T-cell (primary cell): ENCODE data around the gene KDM1B. TPM values are rescaled to one million over a fixed set of nuclear protein-coding genes. Genes with fewer than 3 reads are reported as not detected.

Experiments used
- ATAC-seq, 4 experiments: fragments of 200-7000 bp in 3 of 4; fragments of 150-1000 bp in 1 of 4; cut with Tn5 transposase; replicated peaks in 1 of 4; 1 replicate in 3 of 4; 2 replicates in 1 of 4; pipeline ENCODE4 v1.10.0; 2021; ENCODE audit warnings: moderate library complexity in 3 of 4, mild to moderate bottlenecking in 2 of 4, moderate number of reproducible peaks in 1 of 4
- CTCF ChIA-PET, 2 donors: fragments of 300-600 bp; sonication (Branson Sonifier 250); formaldehyde crosslinking; loops; one replicate each; lab custom pipeline; 2022; ENCODE audit warnings: antibody characterized with exemption in 2 of 2; lab: Charles Lee
- POLR2A ChIA-PET, 2 donors: fragments of 300-600 bp; sonication (Branson Sonifier 250); formaldehyde crosslinking; loops; one replicate each; lab custom pipeline; 2022; ENCODE audit warnings: antibody characterized with exemption in 2 of 2; lab: Charles Lee
- DNase-seq, 35 experiments: peaks; one replicate each; pipeline versions ENCODE4 v3.0.0 to v3.0.0-alpha.2; 2013 to 2023
- H3K27ac ChIP-seq: one replicate; pipeline ENCODE4 v1.5.1; 2013; ENCODE audit warnings: low read length
- H3K27me3 ChIP-seq, 2 experiments: replicated peaks in 1 of 2; 1 replicate in 1 of 2; 2 replicates in 1 of 2; pipeline versions ENCODE4 v1.6.1 to v1.7.0; 2013; ENCODE audit warnings: low read length in 1 of 2, mixed read lengths in 1 of 2; ENCODE audit not compliant: control insufficient read depth in 2 of 2, insufficient read depth in 2 of 2; ENCODE audit errors: extremely low read depth in 1 of 2
- H3K36me3 ChIP-seq, 2 donors: 1 replicate in 1 of 2; 2 replicates in 1 of 2; pipeline versions ENCODE4 v1.6.1 to v1.7.0; 2013; ENCODE audit warnings: low read length in 1 of 2; ENCODE audit not compliant: control insufficient read depth in 2 of 2, insufficient read depth in 1 of 2; ENCODE audit errors: extremely low read depth in 1 of 2
- H3K4me1 ChIP-seq, 2 experiments: 1 replicate in 1 of 2; 2 replicates in 1 of 2; pipeline versions ENCODE4 v1.6.1 to v1.7.0; 2013; ENCODE audit warnings: low read length in 2 of 2, mixed read lengths in 1 of 2; ENCODE audit not compliant: insufficient read depth in 2 of 2, control insufficient read depth in 1 of 2; ENCODE audit errors: extremely low read depth in 1 of 2
- H3K4me3 ChIP-seq, 2 donors: 1 replicate in 1 of 2; 2 replicates in 1 of 2; pipeline versions ENCODE4 v1.5.1 to v1.7.0; 2013; ENCODE audit warnings: mild to moderate bottlenecking in 2 of 2, low read length in 1 of 2, moderate library complexity in 1 of 2; ENCODE audit not compliant: control insufficient read depth in 1 of 2; ENCODE audit errors: extremely low read depth in 1 of 2
- H3K9me3 ChIP-seq: 2 replicates; pipeline ENCODE4 v1.7.0; 2013
- H3K27ac Mint-ChIP-seq, 2 donors: one replicate each; pipeline ENCODE4 v1.8.0; 2020 to 2021; ENCODE audit warnings: mild to moderate bottlenecking in 2 of 2, mixed read lengths in 2 of 2
- H3K27me3 Mint-ChIP-seq, 2 donors: one replicate each; pipeline ENCODE4 v1.8.0; 2021 to 2022; ENCODE audit warnings: mixed read lengths in 2 of 2
- H3K36me3 Mint-ChIP-seq: one replicate; pipeline ENCODE4 v1.8.0; 2021; ENCODE audit warnings: mixed read lengths
- H3K4me1 Mint-ChIP-seq, 3 donors: one replicate each; pipeline ENCODE4 v1.8.0; 2020 to 2022; ENCODE audit warnings: mixed read lengths in 3 of 3, mild to moderate bottlenecking in 1 of 3
- H3K4me3 Mint-ChIP-seq, 3 donors: one replicate each; pipeline ENCODE4 v1.8.0; 2020 to 2022; ENCODE audit warnings: mild to moderate bottlenecking in 3 of 3, mixed read lengths in 3 of 3, moderate library complexity in 3 of 3
- H3K9me3 Mint-ChIP-seq, 3 donors: one replicate each; pipeline ENCODE4 v1.8.0; 2020 to 2022; ENCODE audit warnings: mixed read lengths in 3 of 3
- WGBS: methylation state at CpG from one replicate; pipeline ENCODE4 v1.1.5; 2013; ENCODE audit warnings: missing lambda C conversion rate; ENCODE audit not compliant: insufficient coverage; 5-methylcytosine and 5-hydroxymethylcytosine counted together
- total RNA-seq, 35 experiments: library from RNA in 6 of 35; stranded (reverse) in 6 of 35; fragments of 120-200 nt in 1 of 35; gene quantifications; one replicate each; pipeline versions ENCODE4 v1.2.1 to v1.2.4 and lab custom pipeline; 2013 to 2026

KDM1B gene
- total RNA-seq, 5 donors from 2014 or later (not counting 1 experiment from before 2014, with no cell fraction given), result 9.0 to 10.7 (median 10.4) TPM

GRCh38 chr6:18182568-18182967 is 27.3 kb downstream of the KDM1B start:
- POLR2A ChIA-PET, result no interaction called here
- Histone ChIP-seq H3K4me1 (no peaks in the 10 kb centered on the region), H3K4me3 (no peak overlapping the region), H3K36me3 (peaks cover 0 to 12% of the 10 kb centered on the region in 2 donors), H3K9me3 (no peaks in the 10 kb centered on the region), H3K27ac (no peak overlapping the region), H3K27me3 (no peaks in the 10 kb centered on the region)
- no peak overlapping the region for H3K4me3 Mint-ChIP-seq
- ATAC-seq, result no peak
- no CpG with 5 or more reads among the region's 4 CpGs for WGBS
- no peaks in the 10 kb centered on the region for H3K27me3 Mint-ChIP-seq
- H3K27ac Mint-ChIP-seq, result no peak overlapping the region
- no peaks in the 10 kb centered on the region for H3K9me3 Mint-ChIP-seq
- H3K4me1 Mint-ChIP-seq, result peaks cover 0 to 6% (median 2%) of the 10 kb centered on the region in 3 donors
- CTCF ChIA-PET, result interaction anchor here in 1 of 2 donors (0.6 kb wide), 1 partner anchor 449 kb away, joined by 3 read pairs; no protein-coding TSS in a partner anchor
- no peak for DNase-seq
- peaks cover 61% of the 10 kb centered on the region for H3K36me3 Mint-ChIP-seq

GRCh38 chr6:18183766-18184165 is 28.5 kb downstream of the KDM1B start:
- Mint-ChIP-seq H3K9me3 (no peaks in the 10 kb centered on the region), H3K36me3 (peaks cover 61% of the 10 kb centered on the region), H3K4me1 (peaks cover 0 to 5% (median 2%) of the 10 kb centered on the region in 3 donors), H3K4me3 (no peak overlapping the region), H3K27me3 (no peaks in the 10 kb centered on the region), H3K27ac (no peak overlapping the region)
- Histone ChIP-seq H3K9me3 (no peaks in the 10 kb centered on the region), H3K27ac (no peak overlapping the region), H3K27me3 (no peaks in the 10 kb centered on the region), H3K36me3 (peaks cover 0 to 12% of the 10 kb centered on the region in 2 donors), H3K4me3 (no peak overlapping the region), H3K4me1 (no peaks in the 10 kb centered on the region)
- 100% methylated on average over 2 of the region's 4 CpGs for WGBS
- no peak for ATAC-seq
- CTCF ChIA-PET, result no interaction called here
- DNase-seq, result no peak
- POLR2A ChIA-PET, result no interaction called here

GRCh38 chr6:18185624-18186023 is 30.4 kb downstream of the KDM1B start:
- peaks cover 0 to 12% of the 10 kb centered on the region in 2 donors for H3K36me3 ChIP-seq
- POLR2A ChIA-PET, result interaction anchor here in 1 of 2 donors (0.5 kb wide), 1 partner anchor 53 kb away, joined by 5 read pairs; no protein-coding TSS in a partner anchor
- CTCF ChIA-PET, result interaction anchor here in 1 of 2 donors (0.5 kb wide), 1 partner anchor 508 kb away, joined by 6 read pairs; no protein-coding TSS in a partner anchor
- H3K9me3 ChIP-seq, result no peaks in the 10 kb centered on the region
- Mint-ChIP-seq H3K9me3 (no peaks in the 10 kb centered on the region), H3K4me3 (no peak overlapping the region), H3K36me3 (peaks cover 55% of the 10 kb centered on the region), H3K4me1 (no peaks in the 10 kb centered on the region), H3K27me3 (no peaks in the 10 kb centered on the region), H3K27ac (no peak overlapping the region)
- H3K27me3 ChIP-seq, result no peaks in the 10 kb centered on the region
- no peak for ATAC-seq
- WGBS, result no CpG with 5 or more reads among the region's 1 CpG
- DNase-seq, result no peak
- no peak overlapping the region for H3K27ac ChIP-seq
- H3K4me1 ChIP-seq, result no peaks in the 10 kb centered on the region
- H3K4me3 ChIP-seq, result no peak overlapping the region

- Histone ChIP-seq H3K4me3 (no peak overlapping the region), H3K4me1 (no peaks in the 10 kb centered on the region), H3K9me3 (no peaks in the 10 kb centered on the region), H3K27ac (no peak overlapping the region), H3K36me3 (peaks cover 0 to 14% of the 10 kb centered on the region in 2 donors), H3K27me3 (no peaks in the 10 kb centered on the region)
- DNase-seq (no peak), ATAC-seq (no peak)
- no peaks in the 10 kb centered on the region for H3K4me1 Mint-ChIP-seq
- H3K9me3 Mint-ChIP-seq, result no peaks in the 10 kb centered on the region
- 78% methylated on average over 2 of the region's 2 CpGs for WGBS
- no peak overlapping the region for H3K27ac Mint-ChIP-seq
- no peaks in the 10 kb centered on the region for H3K27me3 Mint-ChIP-seq
- peaks cover 52% of the 10 kb centered on the region for H3K36me3 Mint-ChIP-seq
- CTCF ChIA-PET, result interaction anchor here in 1 of 2 donors (0.5 kb wide), 1 partner anchor 508 kb away, joined by 6 read pairs; no protein-coding TSS in a partner anchor
- no peak overlapping the region for H3K4me3 Mint-ChIP-seq
- POLR2A ChIA-PET, result interaction anchor here in 1 of 2 donors (0.5 kb wide), 1 partner anchor 53 kb away, joined by 5 read pairs; no protein-coding TSS in a partner anchor
Measured at GRCh38 chr6:18186033-18186432, 30.8 kb downstream of the KDM1B start.

- Mint-ChIP-seq H3K4me3 (no peak overlapping the region), H3K4me1 (no peaks in the 10 kb centered on the region), H3K27me3 (no peaks in the 10 kb centered on the region), H3K27ac (no peak overlapping the region), H3K36me3 (peaks cover 56% of the 10 kb centered on the region), H3K9me3 (no peaks in the 10 kb centered on the region)
- H3K27ac ChIP-seq, result no peak overlapping the region
- H3K4me1 ChIP-seq, result no peaks in the 10 kb centered on the region
- no peak for DNase-seq
- H3K27me3 ChIP-seq, result no peaks in the 10 kb centered on the region
- no peaks in the 10 kb centered on the region for H3K9me3 ChIP-seq
- WGBS, result 86% methylated on average over 1 of the region's 4 CpGs
- no peak for ATAC-seq
- ChIA-PET POLR2A (no interaction called here), CTCF (no interaction called here)
- no peak overlapping the region for H3K4me3 ChIP-seq
- H3K36me3 ChIP-seq, result peaks cover 0 to 21% of the 10 kb centered on the region in 2 donors
Measured at GRCh38 chr6:18186540-18187250, 31.5 kb downstream of the KDM1B start.

GRCh38 chr6:18187701-18188100 is 32.5 kb downstream of the KDM1B start:
- Histone ChIP-seq H3K4me1 (no peaks in the 10 kb centered on the region), H3K27me3 (no peaks in the 10 kb centered on the region), H3K27ac (no peak overlapping the region), H3K36me3 (peaks cover 0 to 22% of the 10 kb centered on the region in 2 donors), H3K9me3 (no peaks in the 10 kb centered on the region), H3K4me3 (no peak overlapping the region)
- DNase-seq (no peak), ATAC-seq (no peak)
- Mint-ChIP-seq H3K27ac (no peak overlapping the region), H3K27me3 (no peaks in the 10 kb centered on the region), H3K36me3 (peaks cover 51% of the 10 kb centered on the region), H3K9me3 (no peaks in the 10 kb centered on the region), H3K4me3 (no peak overlapping the region), H3K4me1 (no peaks in the 10 kb centered on the region)
- 97% methylated on average over 6 of the region's 10 CpGs for WGBS
- CTCF ChIA-PET, result no interaction called here
- POLR2A ChIA-PET, result no interaction called here
